Putamen (tissue), 1 donor: Measurements from ENCODE around the gene SOX9.
"Not testable (repeated sequence)": the region's sequence is repeated elsewhere in the genome, so short reads cannot be mapped to it uniquely, and the experiment has no call there.

ENCODE experiments used
- DNase-seq: peaks from one replicate; pipeline ENCODE4 v3.0.0-alpha.2; 2016; ENCODE audit warnings: low spot score

Gene SOX9

GRCh38 chr17:72111336-72111923 is 9.4 kb upstream of the SOX9 start:
- DNase-seq: no peak

- not testable (repeated sequence) for DNase-seq
Measured at GRCh38 chr17:72111926-72112325, 8.9 kb upstream of the SOX9 start.

- no peak for DNase-seq
Measured at GRCh38 chr17:72113751-72114150, 7.1 kb upstream of the SOX9 start.

GRCh38 chr17:72115781-72116525 is 4.9 kb upstream of the SOX9 start:
- no peak for DNase-seq

GRCh38 chr17:72116661-72117521 is 3.9 kb upstream of the SOX9 start:
- DNase-seq: no peak

- DNase-seq: no peak
Measured at GRCh38 chr17:72117535-72118334, 3.1 kb upstream of the SOX9 start.

- peak; percentile 83 for DNase-seq
Measured at GRCh38 chr17:72118335-72119076, 2.3 kb upstream of the SOX9 start.

- DNase-seq: peak; percentile 7
Measured at GRCh38 chr17:72119077-72119872, 1.5 kb upstream of the SOX9 start.

GRCh38 chr17:72119873-72120641 is 763 bp upstream of the SOX9 start:
- DNase-seq: peak; percentile 68

GRCh38 chr17:72121164-72122009 is 567 bp downstream of the SOX9 start:
- DNase-seq: peak; percentile 34

GRCh38 chr17:72122010-72122764 is 1.4 kb downstream of the SOX9 start:
- no peak for DNase-seq

GRCh38 chr17:72122765-72123529 is 2.1 kb downstream of the SOX9 start:
- peak; percentile 20 for DNase-seq

GRCh38 chr17:72123530-72124437 is 3.0 kb downstream of the SOX9 start:
- DNase-seq: peak; percentile 11

- DNase-seq: no peak
Measured at GRCh38 chr17:72124438-72124775, 3.6 kb downstream of the SOX9 start.

- peak; percentile 12 for DNase-seq
Measured at GRCh38 chr17:72125226-72125651, 4.4 kb downstream of the SOX9 start.

GRCh38 chr17:72125742-72126141 is 4.9 kb downstream of the SOX9 start:
- no peak for DNase-seq
